ENCODE measurements around the gene KIAA1958. TPM values are rescaled to one million over a fixed set of nuclear protein-coding genes. Genes with fewer than 3 reads are reported as not detected.

The KIAA1958 gene
- total and polyA plus RNA-seq, 4 donors = 0.99 to 7.1 (median 3.3) TPM

GRCh38 chr9:112503170-112503569 lies 16.5 kb downstream of the KIAA1958 start:
- Histone ChIP-seq H3K27me3 (ENCODE audit: control insufficient read depth in 4 of 4, insufficient read depth in 4 of 4, low read length in 3 of 4) (no peaks in the 10 kb centered on the region), H3K9me3 (ENCODE audit: control insufficient read depth in 4 of 4, low read length in 3 of 4) (no peaks in the 10 kb centered on the region), H3K4me3 (ENCODE audit: low read depth in 1 of 3, low read length in 3 of 3) (no peak overlapping the region), H3K9ac (ENCODE audit: low read depth in 1 of 2, low read length in 2 of 2) (no peak overlapping the region), H3K4me1 (ENCODE audit: control insufficient read depth in 4 of 4, insufficient read depth in 4 of 4, low read length in 3 of 4) (peaks cover 3 to 44% (median 14%) of the 10 kb centered on the region in 4 donors), H3K27ac (ENCODE audit: low read depth in 1 of 2, low read length in 2 of 2) (peak overlapping the region; percentile 56 to 57), H3K36me3 (ENCODE audit: control insufficient read depth in 4 of 4, insufficient read depth in 3 of 4, low read depth in 1 of 4, low read length in 3 of 4) (no peaks in the 10 kb centered on the region)
- WGBS = 43% methylated on average over 5 of the region's 5 CpGs
- TF ChIP-seq NR2F2 (IDR thresholded peaks at IDR 0.05) = peak; percentile 40
- no peak for TF ChIP-seq CTCF (IDR thresholded peaks at IDR 0.05; ENCODE audit: low read depth, low read length, missing input control)
- TF ChIP-seq HNF4A (conservative IDR thresholded peaks at IDR 0.05) = peak; percentile 29 to 35
- peak; percentile 18 to 46 for TF ChIP-seq RXRA (IDR thresholded peaks at IDR 0.05)
- DNase-seq (ENCODE audit: low spot score) = no peak

GRCh38 chr9:112505086-112505485 lies 18.5 kb downstream of the KIAA1958 start:
- H3K27ac ChIP-seq (ENCODE audit: low read depth in 1 of 2, low read length in 2 of 2) = peak overlapping the region; percentile 68 to 76
- TF ChIP-seq CTCF (IDR thresholded peaks at IDR 0.05; ENCODE audit: low read depth, low read length, missing input control) (no peak), HNF4A (conservative IDR thresholded peaks at IDR 0.05) (peak; percentile 79 to 83), EGR1 (IDR thresholded peaks at IDR 0.05; ENCODE audit: low read depth in 2 of 2) (no peak), TAF1 (conservative IDR thresholded peaks at IDR 0.05) (no peak), SP1 (IDR thresholded peaks at IDR 0.05) (peak; percentile 62), RAD21 (IDR thresholded peaks at IDR 0.05) (no peak), MAX (IDR thresholded peaks at IDR 0.05) (no peak), JUND (IDR thresholded peaks at IDR 0.05) (no peak), ZBTB33 (IDR thresholded peaks at IDR 0.05) (no peak), YY1 (IDR thresholded peaks at IDR 0.05) (no peak), RXRA (IDR thresholded peaks at IDR 0.05) (no peak), ATF3 (IDR thresholded peaks at IDR 0.05) (no peak), FOXA1 (IDR thresholded peaks at IDR 0.05) (no peak), REST (IDR thresholded peaks at IDR 0.05) (no peak), NR2F2 (IDR thresholded peaks at IDR 0.05) (no peak), GABPA (IDR thresholded peaks at IDR 0.05 in 1 of 2, conservative IDR thresholded peaks at IDR 0.05 in 1 of 2) (no peak), HNF4G (IDR thresholded peaks at IDR 0.05) (peak; percentile 77), FOXA2 (IDR thresholded peaks at IDR 0.05) (no peak)
- WGBS = 49% methylated on average over 4 of the region's 4 CpGs

More at GRCh38 chr9:112505086-112505485, 18.5 kb downstream of the KIAA1958 start:
- H3K36me3 ChIP-seq (ENCODE audit: control insufficient read depth in 4 of 4, insufficient read depth in 3 of 4, low read depth in 1 of 4, low read length in 3 of 4) = no peaks in the 10 kb centered on the region
- peaks cover 3 to 48% (median 14%) of the 10 kb centered on the region in 4 donors for H3K4me1 ChIP-seq (ENCODE audit: control insufficient read depth in 4 of 4, insufficient read depth in 4 of 4, low read length in 3 of 4)
- no peaks in the 10 kb centered on the region for H3K9me3 ChIP-seq (ENCODE audit: control insufficient read depth in 4 of 4, low read length in 3 of 4)
- no peaks in the 10 kb centered on the region for H3K27me3 ChIP-seq (ENCODE audit: control insufficient read depth in 4 of 4, insufficient read depth in 4 of 4, low read length in 3 of 4)
- no peak overlapping the region for H3K4me3 ChIP-seq (ENCODE audit: low read depth in 1 of 3, low read length in 3 of 3)
- DNase-seq (ENCODE audit: low spot score) = no peak
- H3K9ac ChIP-seq (ENCODE audit: low read depth in 1 of 2, low read length in 2 of 2) = no peak overlapping the region

All from liver (tissue), 9 donors.